Stimulated activated CD4-positive, alpha-beta T cell treated with anti-CD3 and anti-CD28 coated beads, Interleukin-15, amount 100 ng/mL, for 48 hours (primary cell): ENCODE results near the gene DTWD1.
"Not testable (repeated sequence)": the region's sequence is repeated elsewhere in the genome, so short reads cannot be mapped to it uniquely, and the experiment has no call there.

Experiments
- DNase-seq, 2 donors: peaks; one replicate each; pipeline ENCODE4 v3.0.0-alpha.2; 2020; ENCODE audit warnings: low read depth in 2 of 2

The DTWD1 gene

DNA sequence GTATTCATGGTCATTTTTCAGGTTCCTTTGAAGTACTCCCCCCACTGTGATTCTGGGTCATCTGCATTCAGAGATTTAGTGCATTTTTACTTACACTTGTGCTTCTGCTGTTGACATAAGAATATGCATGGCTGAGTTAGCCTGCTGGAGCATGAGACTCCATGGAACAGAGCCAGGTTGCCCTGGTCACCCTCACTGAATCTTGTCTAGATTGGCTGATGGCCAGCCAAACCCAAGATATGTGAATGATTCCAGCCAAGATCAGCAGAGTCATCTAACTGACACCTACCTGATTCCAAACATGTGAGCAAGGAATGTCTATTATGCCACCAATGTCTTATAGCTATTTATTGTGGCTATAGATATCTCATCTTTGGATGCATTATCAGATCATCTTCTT, 25.1 kb downstream of the DTWD1 start:
- DNase-seq = no peak

DNA sequence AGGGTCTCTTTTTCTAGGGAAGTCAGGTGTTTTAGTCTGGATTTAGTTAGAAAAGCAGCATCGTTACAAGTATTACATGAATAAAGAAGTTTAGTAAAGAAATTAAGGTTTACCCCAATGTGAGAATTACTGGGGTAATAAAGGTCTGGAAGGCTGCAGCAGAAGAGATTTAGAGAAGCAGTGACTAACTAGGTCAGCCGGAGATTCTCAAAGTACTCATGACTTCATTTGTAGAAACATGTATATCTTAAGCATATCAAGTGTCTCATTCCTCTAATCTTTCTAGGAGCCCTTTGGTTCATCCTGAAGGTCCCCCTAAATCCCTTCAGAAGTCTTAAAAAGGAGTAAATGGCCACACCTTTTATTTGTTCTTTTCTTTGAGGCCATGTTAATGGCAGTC, 26.0 kb downstream of the DTWD1 start:
- no peak for DNase-seq

DNA sequence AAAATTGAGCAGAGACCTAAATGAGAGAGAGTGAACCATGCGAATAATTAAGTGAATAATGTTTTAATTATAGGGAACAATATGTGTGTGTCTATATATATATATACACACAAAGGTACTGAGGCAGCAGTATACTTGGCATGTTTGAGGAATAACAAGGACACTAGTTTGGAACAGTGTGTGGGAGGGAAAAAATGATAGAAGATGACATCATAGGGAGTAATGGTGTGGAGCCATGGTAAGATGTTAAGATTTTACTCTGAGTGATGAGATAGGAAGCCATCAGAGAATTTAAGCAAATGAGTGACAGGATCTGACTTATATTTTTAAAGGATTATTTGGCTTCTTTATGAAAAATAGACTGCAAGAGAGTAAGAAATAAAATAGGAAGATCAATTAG, 29.1 kb downstream of the DTWD1 start:
- no peak for DNase-seq

DNA sequence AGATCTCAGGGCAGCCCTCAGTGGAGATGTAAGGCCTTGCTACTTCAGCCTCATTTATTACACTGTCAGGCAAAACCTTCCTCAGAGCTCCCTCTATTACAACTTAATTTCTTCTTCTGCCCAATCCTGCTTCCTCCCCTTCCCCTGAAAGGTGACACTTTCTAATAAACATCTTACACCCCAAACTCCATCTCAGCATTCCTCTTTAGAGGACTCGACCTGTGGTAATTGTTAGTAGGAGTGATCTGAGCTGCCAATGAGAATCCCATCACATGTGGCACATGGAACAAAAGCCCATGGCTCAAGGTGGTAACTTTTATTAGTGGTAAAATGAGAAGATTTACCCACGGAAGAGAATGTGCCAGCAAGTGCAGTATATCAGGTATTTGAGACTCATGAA, 29.8 kb downstream of the DTWD1 start:
- DNase-seq = no peak

DNA sequence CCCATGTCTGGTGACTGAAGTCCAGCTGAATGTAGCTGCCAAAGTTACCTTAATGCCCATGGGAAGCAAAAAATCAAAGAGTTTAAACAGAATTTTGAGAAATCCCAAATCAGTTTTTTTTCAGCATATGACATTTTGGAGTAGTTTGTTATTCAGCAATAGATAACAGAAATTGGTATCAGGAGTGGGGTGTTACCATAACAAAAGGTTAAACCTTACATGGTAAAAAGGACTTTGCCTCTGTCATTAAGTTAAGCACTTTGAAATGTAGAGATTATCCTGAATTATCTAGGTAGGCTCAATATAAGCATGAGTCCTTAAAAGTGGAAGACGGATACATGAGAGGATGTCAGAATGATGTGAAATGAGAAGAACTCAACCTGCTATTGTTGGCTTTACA, 32.1 kb downstream of the DTWD1 start:
- DNase-seq = no peak

DNA sequence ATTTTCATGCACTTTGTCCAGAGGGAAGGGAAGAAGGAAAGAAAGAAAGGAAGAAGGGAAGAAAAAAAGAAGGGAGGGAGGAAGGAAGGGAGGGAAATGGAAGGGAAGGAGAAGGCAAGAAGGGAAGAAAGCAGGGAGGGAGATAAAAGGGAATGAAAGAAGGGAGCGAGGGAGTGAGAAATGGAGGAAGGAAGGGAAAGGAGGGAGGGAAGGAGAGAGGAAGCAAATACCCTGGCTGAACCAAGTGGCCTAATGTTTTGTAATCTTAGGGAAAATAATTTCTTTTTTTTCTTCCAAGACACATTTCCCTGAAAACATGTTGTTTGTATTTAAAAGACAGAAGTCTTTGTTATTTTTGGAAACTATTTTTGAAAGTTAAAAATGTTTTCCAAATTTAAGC, 35.9 kb downstream of the DTWD1 start:
- no peak for DNase-seq

DNA sequence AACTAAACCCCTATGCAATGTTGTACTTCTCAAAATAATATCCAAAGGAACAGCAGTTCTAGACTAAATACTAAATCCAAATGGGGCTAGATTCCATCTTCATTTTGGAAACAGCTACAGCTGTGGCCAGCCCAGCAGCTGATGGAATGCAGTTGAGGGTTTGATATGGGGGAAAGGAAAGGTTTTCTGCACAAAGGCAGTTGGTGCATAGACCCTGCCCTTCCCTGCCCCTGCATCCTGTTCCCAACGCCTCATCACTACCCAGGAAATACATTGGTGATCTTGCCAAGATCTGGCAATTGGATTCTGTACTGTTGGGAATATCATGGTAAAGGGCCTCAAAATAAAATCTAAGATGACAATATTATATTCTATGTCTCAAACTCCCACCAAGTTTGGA, 43.9 kb downstream of the DTWD1 start:
- no peak for DNase-seq

DNA sequence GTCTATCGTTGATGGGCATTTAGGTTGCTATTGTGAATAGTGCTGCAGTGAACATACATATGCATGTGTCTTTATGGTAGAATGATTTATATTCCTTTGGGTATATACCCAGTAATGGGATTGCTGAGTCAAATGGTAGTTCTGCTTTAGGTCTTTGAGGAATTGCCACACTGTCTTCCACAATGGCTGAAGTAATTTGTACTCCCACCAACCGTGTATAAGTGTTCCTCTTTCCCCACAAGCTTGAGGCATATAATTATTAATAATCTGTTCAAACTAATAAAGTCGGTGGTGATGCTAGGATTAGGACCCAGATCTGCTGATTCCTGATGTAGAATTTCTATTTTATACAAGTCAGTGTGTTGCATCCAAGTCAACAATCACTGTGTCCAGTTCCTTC, 45.6 kb downstream of the DTWD1 start:
- not testable (repeated sequence) for DNase-seq

DNA sequence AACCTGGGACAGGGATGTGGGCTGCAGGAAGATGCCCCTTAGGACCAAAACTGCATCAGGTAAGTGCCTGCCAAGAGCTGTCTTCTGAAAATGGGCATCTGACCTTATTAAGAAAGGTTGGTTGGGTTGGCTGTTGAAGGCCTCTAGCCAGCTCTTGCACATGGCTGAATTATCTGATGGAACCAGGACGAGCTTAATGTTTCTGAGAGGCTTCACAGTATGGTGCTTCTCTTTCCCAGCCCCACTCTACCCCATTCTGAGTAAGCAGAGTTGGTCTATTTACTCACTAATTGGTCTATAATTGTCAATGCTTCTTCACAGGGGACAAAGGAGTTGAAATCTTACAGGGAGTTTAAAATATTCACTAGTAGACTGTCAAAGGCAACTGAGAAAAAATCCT, 48.4 kb downstream of the DTWD1 start:
- DNase-seq = no peak

DNA sequence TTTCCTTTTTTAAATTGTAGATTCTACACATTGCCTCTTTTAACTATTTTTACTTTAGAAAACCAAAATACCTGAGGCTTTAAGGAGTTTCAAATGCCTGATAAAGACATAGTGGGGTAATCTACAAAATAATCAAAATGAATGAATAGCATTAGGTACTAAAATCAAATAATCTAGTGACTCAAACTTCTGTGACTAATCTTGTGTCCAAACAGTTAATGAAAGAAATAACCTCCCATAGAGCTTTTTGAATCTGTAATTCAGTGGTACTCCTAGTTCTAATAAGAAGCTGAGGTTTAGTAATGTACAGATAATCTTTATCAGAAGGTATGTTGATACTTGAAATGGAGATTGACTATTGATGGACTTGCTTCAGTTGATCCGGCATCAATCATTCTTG, 53.0 kb downstream of the DTWD1 start:
- DNase-seq = no peak

DNA sequence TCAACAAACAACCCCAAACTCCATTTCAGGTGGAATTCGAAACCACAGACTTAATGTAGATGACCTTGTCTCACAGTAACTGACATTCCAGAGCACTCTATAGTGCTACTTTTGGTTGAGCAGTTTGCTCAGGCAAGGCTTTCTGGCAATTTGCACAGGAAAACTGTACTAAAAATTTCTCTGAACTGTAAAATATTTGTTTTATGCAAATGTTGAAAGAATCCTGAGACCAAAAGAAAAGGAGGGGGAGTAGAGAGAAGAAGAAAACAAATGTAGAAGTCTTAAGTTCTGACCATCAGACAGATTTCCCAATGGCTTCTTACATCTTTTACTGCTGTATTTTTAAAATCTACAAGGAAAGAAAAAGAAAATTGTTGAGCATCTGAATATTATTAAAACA, 53.5 kb downstream of the DTWD1 start:
- no peak for DNase-seq

DNA sequence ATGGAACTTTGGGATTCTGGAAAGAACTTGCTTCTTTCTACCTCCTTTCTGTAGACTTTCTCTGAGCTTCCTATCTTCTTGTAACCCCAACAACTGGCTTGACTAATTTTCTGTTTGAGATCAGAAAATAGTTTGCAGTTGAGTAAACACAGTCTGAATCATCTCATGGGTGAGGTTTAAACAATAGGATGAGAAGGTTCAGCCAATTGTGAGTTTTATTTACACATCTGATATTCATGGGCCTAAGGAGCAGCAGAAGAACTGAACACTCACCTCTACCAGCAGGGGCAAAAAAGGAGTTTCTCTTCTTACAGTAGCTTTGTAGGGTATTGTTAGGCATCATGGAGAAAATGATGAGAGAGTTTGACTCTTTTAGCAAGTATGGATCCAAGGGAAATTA, 54.2 kb downstream of the DTWD1 start:
- no peak for DNase-seq

DNA sequence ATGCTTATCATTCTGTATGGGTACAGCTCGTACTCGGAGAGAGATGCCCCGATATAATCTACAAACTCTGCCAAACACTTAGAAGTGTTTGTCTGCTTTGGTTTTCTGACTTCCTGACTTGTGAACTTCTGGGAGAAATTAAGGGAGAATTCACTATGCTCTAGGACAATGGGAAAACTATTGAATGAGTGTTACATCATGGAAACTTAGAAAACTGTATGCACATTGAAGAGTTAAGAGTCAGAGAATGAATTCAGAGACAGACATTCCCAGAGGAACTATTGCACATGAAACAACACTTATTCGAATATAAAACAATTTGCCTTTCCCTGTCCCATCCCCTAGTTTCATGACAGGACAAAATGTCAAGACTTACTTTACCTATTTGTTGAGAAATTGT, 57.8 kb downstream of the DTWD1 start:
- DNase-seq = no peak

DNA sequence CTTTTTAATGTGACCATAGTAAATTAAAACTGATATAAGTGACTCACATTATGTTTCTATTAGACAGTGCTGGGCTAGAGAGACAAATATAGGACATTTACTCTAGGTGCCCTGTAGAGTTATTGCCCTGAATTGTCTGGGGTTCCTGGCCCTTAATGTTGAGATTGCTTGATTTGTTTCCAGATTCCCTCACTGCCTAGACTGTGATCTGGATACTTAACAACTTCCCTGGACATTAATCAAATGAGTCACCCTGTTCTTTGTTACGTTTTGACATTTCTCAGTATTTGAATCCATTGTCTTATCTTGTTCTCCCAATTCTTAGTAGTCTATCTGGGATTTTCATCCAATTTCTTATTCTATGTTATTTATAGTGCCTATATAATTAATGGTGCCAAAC, 65.8 kb downstream of the DTWD1 start:
- DNase-seq = no peak

DNA sequence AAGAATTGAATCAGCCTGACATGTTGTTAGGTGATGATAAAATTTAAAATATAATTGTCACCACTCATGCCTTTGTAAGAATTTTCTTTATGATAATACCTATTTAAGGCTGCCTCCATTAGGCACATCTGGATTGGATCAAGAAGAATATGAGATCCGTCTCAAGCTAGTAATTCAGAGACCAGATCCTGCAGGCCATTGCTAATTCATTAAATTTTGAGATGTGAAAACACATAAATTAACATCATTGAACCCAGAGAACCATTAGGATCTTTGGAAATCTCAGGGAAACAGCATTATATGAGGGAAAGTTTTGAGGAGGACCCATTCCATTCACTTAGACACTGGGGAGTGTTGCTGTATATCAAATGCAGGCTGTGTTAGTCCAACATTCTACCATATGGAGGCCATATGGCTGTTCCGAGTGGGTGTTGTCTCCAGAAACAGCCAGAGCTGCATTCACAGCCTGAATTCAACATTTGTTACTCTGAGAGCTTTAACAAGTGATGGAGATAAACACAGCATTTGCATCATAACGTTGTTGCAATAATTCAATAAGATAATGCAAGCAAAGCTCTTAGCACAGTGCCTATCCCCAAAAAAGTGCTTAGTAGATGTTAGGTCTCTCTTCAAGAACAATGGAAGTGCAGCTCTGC, 67.4 kb downstream of the DTWD1 start:
- no peak for DNase-seq

DNA sequence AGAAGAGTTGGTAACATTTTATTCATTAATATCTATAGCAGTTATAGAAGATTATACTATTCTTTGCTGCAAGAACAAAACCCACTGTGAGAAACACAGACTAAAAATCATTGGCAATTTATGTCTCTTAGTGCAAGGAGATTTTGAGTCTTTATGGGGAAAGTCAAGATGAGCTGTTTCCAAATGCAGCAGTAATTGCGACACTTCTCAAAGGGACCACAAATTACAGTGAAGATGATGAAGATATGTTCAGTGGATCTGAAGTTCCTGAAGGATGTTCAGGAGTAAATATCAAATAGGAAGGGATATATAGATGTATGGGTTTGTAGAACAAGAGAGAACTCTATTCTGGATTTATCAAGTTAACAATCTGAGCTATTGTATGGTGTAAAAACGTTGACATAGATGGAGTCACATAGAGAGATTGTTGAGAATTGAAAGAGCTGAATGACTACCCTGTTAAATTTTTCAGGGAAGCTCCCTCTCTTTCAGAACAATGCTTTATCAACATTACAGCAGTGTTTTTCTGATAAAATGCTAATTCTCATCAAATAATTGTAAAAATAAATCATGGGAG, 71.8 kb downstream of the DTWD1 start:
- no peak for DNase-seq

DNA sequence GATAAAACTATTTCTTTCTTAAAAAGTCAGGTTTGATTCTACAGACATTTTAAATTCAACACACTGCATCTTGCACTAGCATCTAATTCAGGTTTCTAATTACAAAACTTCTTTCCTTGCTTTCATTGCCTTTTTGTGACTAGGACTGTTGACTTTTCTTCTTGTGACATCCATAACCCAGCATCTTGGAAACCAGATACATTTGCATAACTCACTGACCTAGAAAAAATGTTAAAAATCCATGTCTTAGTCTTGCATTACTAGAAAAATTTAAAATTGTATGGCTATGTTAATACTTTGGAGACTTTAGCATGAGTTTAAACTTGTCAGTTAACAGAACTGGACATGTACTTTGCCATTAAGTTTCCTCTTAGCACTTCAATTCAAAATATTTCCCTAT, 72.7 kb downstream of the DTWD1 start:
- DNase-seq = no peak

DNA sequence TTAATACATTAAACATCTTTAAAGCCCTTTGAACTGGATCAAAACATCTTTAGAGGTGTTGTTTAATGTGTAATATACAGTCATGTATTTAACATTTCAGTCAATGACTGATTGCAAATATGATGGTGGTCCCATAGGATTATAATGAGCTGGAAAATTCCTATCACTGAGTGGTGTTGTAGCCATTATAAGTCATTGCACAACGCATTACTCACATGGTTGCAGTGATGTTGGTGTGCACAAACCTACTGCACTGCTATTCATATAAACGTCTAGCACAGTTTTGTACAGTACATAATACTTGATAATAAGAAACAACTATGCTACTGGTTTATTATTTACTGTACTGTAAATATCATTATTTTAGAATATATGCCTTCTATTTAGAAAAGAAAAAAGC, 75.6 kb downstream of the DTWD1 start:
- DNase-seq = no peak

DNA sequence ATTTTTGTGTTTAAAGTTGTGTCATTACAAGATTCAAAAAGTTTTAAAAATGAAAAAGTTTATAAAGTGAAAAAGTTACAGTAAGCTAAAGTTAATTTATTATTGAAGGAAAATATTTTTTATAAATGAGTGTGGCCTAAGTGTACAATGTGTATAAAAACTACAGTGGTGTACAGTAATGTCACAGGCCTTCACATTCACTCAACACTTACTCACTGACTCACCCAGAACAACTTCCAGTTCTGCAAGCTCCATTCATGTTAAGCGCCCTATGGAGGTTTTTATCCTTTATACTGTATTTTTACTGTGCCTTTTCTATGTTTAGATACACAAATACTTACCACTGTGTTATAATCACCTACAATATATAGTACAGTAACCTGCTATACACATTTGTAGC, 76.3 kb downstream of the DTWD1 start:
- DNase-seq = no peak

DNA sequence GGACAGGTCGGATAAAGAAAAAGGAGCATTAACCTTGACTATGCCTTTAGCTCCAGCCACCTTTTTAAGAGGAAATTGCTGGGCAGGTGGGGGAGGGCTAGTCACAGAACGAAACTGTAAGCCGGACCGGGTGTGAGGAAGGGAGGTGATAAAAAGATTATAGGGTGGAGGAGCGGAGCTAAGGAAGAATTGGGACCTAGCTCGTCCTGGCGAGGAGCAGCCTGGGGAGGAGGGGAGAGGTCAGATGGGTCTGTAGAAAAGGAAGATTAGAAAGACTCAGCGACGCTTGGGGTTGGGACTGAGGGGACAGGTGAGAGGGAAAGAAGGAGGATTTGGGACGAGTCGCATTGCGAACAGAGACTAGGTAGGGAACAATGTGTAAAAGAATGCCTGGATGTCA, 82.1 kb downstream of the DTWD1 start:
- DNase-seq = not testable (repeated sequence)
